Measurements from ENCODE around the gene PIAS1.
"Not testable (repeated sequence)": the region's sequence is repeated elsewhere in the genome, so short reads cannot be mapped to it uniquely, and the experiment has no call there.

The PIAS1 gene

DNA sequence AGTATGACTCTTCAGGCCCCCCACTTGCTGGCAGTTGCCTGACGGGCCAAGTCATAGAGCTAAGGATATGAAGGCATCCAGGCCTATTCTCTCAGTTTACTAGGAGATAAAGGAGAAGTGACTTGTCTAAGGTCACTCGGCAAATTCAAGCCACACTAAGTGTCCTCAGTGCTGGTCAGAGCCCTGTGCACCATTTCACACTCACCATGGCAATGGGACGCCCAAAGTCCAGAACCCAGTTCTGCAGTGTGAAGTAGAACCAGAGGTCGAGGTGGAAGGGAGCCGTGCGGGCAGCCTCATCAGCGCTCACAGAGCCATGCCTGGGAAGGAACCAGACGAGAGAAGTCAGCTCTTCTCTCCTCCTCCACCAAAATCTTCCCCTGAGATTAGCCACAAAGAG, 164.2 kb downstream of the PIAS1 start:
- DNase-seq: no peak

- no peak for DNase-seq
Measured at GRCh38 chr15:68218847-68219798, 165.0 kb downstream of the PIAS1 start.

- DNase-seq: no peak
Measured at GRCh38 chr15:68220489-68220888, 166.4 kb downstream of the PIAS1 start.

- DNase-seq: no peak
Measured at GRCh38 chr15:68220967-68221366, 166.9 kb downstream of the PIAS1 start.

DNA sequence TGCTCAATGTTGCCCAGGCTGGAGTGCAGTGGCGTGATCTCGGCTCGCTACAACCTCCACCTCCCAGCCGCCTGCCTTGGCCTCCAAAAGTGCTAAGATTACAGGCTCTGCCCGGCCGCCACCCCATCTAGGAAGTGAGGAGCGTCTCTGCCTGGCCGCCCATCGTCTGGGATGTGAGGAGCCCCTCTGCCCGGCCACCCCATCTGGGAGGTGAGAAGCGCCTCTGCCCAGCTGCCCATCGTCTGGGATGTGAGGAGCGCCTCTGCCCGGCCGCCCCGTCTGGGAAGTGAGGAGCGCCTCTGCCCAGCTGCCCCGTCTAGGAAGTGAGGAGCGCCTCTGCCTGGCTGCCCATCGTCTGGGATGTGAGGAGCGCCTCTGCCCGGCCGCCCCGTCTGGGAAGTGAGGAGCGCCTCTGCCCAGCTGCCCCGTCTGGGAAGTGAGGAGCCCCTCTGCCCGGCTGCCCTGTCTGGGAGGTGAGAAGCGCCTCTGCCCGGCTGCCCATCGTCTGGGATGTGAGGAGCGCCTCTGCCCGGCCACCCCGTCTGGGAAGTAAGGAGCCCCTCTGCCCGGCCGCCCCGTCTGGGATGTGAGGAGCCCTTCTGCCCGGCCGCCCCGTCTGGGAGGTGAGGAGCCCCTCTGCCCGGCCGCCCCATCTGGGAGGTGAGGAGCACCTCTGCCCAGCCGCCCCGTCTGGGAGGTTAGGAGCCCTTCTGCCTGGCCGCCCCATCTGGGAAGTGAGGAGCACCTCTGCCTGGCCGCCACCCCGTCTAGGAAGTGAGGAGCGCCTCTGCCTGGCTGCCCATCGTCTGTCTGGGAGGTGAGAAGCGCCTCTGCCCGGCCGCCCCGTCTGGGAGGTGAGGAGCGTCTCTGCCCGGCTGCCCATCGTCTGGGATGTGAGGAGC, 167.7 kb downstream of the PIAS1 start:
- DNase-seq: not testable (repeated sequence)

GRCh38 chr15:68222432-68222743, 168.3 kb downstream of the PIAS1 start:
- DNase-seq: not testable (repeated sequence)

GRCh38 chr15:68223171-68223570, 169.1 kb downstream of the PIAS1 start:
- DNase-seq: no peak

DNA sequence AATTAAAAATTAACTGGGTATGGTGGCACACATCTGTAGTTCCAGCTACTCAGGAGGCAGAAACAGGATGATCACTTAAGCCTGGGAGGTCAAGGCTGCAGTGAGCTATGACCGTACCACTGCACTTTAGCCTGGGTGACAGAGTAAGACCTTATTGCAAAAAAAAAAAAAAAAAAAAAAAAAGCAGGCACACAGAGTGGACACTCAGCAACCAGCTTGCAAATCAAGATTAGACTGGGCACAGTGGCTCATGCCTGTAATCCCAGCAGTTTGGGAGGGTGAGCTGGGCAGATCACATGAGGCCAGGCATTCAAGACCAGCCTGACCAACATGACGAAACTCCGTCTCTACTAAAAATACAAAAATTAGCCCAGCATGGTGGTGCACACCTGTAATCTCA, 170.0 kb downstream of the PIAS1 start:
- DNase-seq: no peak

GRCh38 chr15:68224546-68225250, 170.6 kb downstream of the PIAS1 start:
- no peak for DNase-seq

DNA sequence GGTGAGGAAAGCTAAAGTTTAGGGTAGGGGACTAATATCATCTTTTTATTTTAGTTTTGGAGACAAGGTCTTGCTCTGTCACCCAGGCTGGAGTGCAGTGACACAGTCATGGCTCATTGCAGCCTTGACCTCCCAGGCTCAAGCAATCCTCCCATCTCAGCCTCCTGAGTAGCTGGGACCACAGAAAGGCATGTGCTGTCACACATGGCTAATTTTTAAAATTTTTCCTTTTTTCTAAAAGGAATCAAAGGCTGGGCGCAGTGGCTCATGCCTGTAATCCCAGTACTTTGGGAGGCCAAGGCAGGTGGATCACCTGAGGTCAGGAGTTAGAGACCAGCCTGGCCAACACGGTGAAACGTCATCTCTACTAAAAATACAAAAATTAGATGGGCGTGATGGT, 171.3 kb downstream of the PIAS1 start:
- not testable (repeated sequence) for DNase-seq

DNA sequence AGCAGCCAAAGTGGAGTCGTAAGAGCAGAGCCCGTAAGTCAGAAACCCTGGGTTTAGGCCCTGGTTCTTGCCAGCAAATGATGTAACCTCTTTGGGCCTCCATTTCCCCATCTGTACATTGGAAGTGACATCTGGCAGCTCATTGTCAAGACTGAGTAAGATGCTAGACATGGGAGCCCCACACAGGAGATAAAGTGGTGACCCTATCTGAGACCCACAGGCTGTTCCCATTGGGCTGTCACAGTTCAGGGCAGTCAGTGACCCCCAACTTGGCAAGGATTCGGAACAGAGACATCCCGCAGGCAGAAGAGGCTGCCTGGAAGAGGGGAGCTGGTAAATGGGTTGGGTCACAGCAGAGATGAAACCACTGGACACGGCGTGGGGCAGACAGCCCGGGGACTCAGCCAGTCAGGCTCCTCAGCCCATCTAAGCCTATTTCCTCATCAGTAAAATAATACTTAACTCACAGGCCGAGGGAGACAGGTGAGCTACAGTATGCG, 173.6 kb downstream of the PIAS1 start:
- no peak for DNase-seq

DNA sequence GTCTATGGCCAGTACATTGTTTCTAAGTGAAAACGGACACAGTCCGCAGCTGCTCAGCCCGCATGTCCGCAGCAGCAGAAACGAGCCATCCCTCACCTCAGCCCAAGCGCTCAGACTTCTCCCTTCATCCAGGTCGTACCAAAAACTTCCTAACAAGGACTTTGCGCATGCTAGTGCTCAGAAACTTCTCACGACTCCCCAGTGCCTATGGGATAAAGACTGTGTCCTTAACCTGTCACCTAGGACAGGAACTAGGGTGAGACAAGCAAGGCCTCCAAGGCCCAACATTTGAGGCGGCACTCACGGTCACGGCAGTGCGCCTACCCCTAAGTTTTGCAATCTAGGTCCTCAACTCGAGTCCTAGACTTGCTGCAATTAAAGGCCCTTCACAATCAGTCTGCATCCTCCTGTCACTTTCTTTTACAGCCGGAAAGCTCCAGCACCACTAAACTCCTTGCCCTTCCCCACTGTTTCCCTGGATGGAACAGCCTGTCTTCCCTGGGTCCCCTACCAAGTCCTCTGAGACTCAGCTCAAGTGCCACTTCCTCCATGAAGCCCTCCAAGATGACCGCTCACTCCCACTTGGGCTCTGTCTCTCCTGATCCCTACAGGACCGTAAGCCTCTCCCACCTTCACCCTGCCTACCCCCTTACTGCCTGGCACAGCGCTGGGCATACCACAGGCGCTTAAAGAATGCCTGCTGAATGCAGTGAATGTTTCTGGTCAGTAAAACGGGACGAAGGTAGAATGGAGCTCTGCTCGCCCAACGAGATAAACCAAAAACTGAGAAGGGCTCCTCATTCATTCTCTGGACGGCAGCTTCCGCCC, 174.2 kb downstream of the PIAS1 start:
- DNase-seq: no peak

- DNase-seq: peak in 1 of 58 donors; percentile 41
Measured at GRCh38 chr15:68228971-68229385, 174.9 kb downstream of the PIAS1 start.

DNA sequence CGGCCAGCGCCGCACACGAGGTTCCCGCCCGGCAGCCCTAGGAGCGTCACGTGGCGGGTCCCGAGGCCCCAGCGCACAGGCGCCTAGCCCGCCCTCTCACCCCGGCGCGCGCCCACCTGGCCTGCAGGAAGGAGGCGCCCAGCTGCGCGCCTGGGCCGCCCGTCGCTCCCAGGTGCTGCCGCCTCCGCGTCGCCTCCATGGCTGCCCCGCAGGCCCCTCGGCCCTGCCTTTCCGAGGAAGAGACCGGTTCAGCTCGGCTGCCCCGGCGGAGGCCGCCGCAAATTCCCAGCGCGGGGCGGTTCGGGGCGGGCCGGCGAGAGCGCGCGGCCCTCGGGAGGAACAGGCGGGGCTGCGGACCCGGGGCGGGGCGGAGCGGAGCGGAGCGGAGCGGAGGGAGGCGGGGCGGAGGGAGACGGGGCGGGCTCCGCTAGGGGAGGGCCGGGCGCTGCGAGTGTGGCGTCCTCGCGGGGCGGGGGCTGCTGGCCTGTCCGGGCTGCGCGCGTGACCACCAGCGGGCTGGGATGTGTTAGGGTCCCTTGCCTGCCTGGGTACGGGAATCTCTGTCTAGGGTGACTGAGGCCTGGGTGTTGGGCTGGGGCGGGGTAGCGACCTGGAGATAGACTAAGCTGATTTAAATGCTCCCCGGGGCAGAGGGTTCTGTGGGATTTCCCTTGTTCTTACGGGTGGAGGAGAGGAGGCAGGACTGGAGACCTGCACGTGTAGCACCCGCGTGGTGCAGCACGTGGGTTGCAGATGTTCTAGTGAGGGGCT, 175.5 kb downstream of the PIAS1 start, which contains the start of gene CLN6:
TSS of gene CLN6 (minus strand) at position 343 of the 771 bp plus-strand sequence. CDS start at position 199, 144 bp downstream.
- DNase-seq: peak in 55 of 58 donors; percentile 10 to 92 (median 80)

DNA sequence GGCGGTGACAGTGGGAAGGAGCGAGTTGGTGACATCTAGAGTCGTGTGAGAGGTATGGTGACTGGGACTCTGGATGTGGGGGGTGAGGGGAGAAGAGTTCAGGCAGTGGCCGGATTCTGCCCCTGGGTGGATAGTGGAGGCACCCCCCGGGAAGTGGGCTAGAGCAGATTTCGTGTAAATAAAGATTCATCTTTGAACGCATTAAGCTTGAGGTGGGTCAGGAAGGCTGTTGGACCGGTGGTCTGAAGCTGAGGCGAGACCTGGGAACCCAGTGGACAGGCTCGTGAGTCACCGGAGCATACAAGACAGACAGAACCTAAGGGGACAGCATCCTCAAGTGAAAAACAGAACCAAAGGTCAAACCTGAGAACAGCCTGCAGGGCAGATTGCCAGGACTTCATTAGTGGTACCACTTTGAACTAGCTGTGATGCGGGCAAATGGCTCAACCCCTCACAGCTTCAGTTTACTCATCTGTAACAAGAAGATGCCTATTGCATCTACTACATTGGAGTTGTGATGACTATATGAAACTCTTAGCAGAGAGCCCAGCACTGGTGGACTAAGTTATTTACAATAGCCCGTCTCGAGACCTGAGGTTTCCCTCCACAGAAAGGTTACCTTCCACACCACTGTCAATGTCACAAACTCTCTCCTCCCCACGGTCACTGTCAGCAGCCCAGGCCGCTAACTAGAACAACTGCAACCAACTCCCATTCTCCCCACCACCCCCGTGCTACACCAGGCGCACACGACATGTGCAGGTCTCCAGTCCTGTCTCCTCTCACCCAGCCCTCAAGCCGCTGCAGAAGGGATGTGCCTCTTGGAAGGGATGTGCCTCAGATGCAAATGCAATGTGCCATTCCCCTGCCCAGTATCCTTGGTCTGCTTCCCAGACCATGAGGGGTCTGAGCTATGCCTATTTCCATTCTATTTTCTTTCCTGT, 176.3 kb downstream of the PIAS1 start:
- DNase-seq: peak in 3 of 58 donors; percentile 24 to 42 (median 40)

DNA sequence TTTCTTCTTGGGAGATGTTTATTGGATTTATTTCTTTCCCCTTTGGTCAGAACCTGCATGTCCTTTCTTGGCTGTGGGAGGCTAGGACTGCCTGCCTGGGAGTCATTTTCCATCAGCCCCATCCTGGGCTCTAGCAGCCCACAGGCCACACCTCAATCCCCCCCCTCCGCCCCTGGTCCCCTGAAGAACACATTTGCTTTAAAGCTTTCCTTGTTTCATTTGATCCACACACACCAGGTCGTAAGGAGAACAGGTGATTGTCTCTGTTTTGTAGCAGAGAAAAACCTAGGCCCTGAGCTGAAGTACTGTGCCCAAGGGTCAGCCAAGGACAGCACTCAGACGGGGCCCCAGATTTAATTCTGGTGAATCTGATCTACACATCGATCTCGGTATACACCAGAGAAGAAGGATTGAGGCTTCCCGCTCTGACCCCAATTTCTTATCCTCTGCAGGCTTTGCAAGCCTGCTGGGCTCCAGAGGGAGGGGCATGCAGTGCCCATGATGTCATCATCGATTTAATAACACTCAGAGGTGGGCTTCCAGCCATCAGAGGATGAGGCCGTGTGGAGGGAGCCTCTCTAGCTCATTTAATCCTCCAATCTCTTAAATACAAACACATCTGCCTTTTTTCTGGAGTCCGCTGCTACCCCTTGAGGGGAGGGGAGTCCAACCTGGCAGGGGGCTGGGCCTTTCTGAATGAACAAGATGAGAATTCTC, 177.1 kb downstream of the PIAS1 start:
- no peak for DNase-seq

- DNase-seq: no peak
Measured at GRCh38 chr15:68232449-68232848, 178.3 kb downstream of the PIAS1 start.
